K562 (cell line): ENCODE results near the gene DPRX. TPM values are rescaled to one million over a fixed set of nuclear protein-coding genes. Genes with fewer than 3 reads are reported as not detected.

Experiments
- ATAC-seq: fragments of 200-7000 bp; cut with Tn5 transposase; 3 replicates; pipeline ENCODE4 v1.9.1; 2020; ENCODE audit warnings: moderate library complexity
- BruUV-seq: library from RNA; stranded (reverse); fragments of 400-500 nt; replicated peaks from 2 replicates; lab custom pipeline; 2021; lab: Mats Ljungman, UMichigan
- CTCF ChIA-PET: fragments of 300-600 bp; formaldehyde crosslinking; extraction: SDS; loops from one replicate; lab custom pipeline; 2021; ENCODE audit warnings: low intra/inter-chr PET ratio; lab: Yijun Ruan, JAX
- POLR2A ChIA-PET: fragments of 300-600, 350-650 bp; sonication (Branson Sonifier 250); formaldehyde crosslinking; extraction: SDS; loops from one replicate; lab custom pipeline; 2021; ENCODE audit warnings: antibody characterized with exemption, inconsistent platforms; lab: Yijun Ruan, JAX
- DNase-seq, 4 experiments: peaks; one replicate each; pipeline versions ENCODE4 v3.0.0 to v3.0.0-alpha.2; 2011 to 2018; ENCODE audit warnings: low spot score in 3 of 4, mixed read lengths in 3 of 4; ENCODE audit errors: extremely low read depth in 1 of 4
- FAIRE-seq: peaks from 2 replicates; lab custom pipeline; 2011; peaks lifted over from hg19 to GRCh38; lab: Jason Lieb, UNC
- H2AFZ ChIP-seq: 2 replicates; pipeline ENCODE4 v1.6.0; 2011; ENCODE audit warnings: low read depth, low read length, control low read depth, inconsistent platforms
- H3K27ac ChIP-seq: fragments of 200-600 bp; 3 replicates; pipeline ENCODE4 v1.8.0; 2011; ENCODE audit warnings: low read depth, mild to moderate bottlenecking, control low read depth, inconsistent platforms, low read length, moderate library complexity, mixed read lengths; ENCODE audit errors: extremely low read depth
- H3K27me3 ChIP-seq, 2 experiments: fragments of 300-600 bp in 1 of 2; 2 replicates in 1 of 2; 3 replicates in 1 of 2; pipeline versions ENCODE4 v1.6.0 to v1.8.0; 2011; ENCODE audit warnings: inconsistent platforms in 2 of 2, low read length in 2 of 2, mild to moderate bottlenecking in 1 of 2, mixed read lengths in 1 of 2, moderate library complexity in 1 of 2; ENCODE audit not compliant: control insufficient read depth in 2 of 2, insufficient read depth in 2 of 2
- H3K36me3 ChIP-seq: fragments of 300-600 bp; 3 replicates; pipeline ENCODE4 v1.8.0; 2011; ENCODE audit warnings: mild to moderate bottlenecking, low read length, inconsistent platforms; ENCODE audit not compliant: control insufficient read depth, insufficient read depth
- H3K4me1 ChIP-seq, 2 experiments: fragments of 200-600 bp in 1 of 2; replicated peaks in 1 of 2; 2 replicates in 1 of 2; 3 replicates in 1 of 2; pipeline versions ENCODE4 v1.5.1 to v1.8.0; 2011; ENCODE audit warnings: inconsistent platforms in 2 of 2, low read length in 2 of 2, mild to moderate bottlenecking in 1 of 2, mixed read lengths in 1 of 2, moderate library complexity in 1 of 2; ENCODE audit not compliant: control insufficient read depth in 2 of 2, insufficient read depth in 2 of 2
- H3K4me2 ChIP-seq: 2 replicates; pipeline ENCODE4 v1.6.1; 2011; ENCODE audit warnings: low read length, control low read depth, inconsistent platforms, mixed read lengths; ENCODE audit not compliant: insufficient read depth
- H3K4me3 ChIP-seq: fragments of 200-600 bp; sonication (generic), shearing (Covaris generic); 2 replicates; pipeline ENCODE4 v1.5.1; 2016; ENCODE audit warnings: control low read depth, inconsistent platforms
- H3K79me2 ChIP-seq: fragments of 200-600 bp; 3 replicates; pipeline ENCODE4 v1.8.0; 2011; ENCODE audit warnings: low read length, inconsistent platforms; ENCODE audit not compliant: control insufficient read depth, insufficient read depth
- H3K9ac ChIP-seq, 2 experiments: 2 replicates each; pipeline versions ENCODE4 v1.6.0 to v1.6.1; 2011; ENCODE audit warnings: low read depth in 2 of 2, low read length in 2 of 2, control low read depth in 1 of 2, inconsistent platforms in 1 of 2, mild to moderate bottlenecking in 1 of 2, mixed read lengths in 1 of 2; ENCODE audit not compliant: insufficient read depth in 1 of 2
- H3K9me1 ChIP-seq: one replicate; pipeline ENCODE4 v1.6.0; 2011; ENCODE audit warnings: inconsistent platforms, mild to moderate bottlenecking, low read length, moderate library complexity; ENCODE audit not compliant: control insufficient read depth, insufficient read depth
- H3K9me3 ChIP-seq: replicated peaks from 2 replicates; pipeline ENCODE4 v1.5.1; 2011; ENCODE audit warnings: low read depth, low read length, inconsistent platforms; ENCODE audit not compliant: control insufficient read depth, insufficient read depth
- H4K20me1 ChIP-seq: replicated peaks from 2 replicates; pipeline ENCODE4 v1.6.1; 2011; ENCODE audit warnings: low read length, inconsistent platforms, mixed read lengths; ENCODE audit not compliant: control insufficient read depth, insufficient read depth
- ARHGAP35 ChIP-seq: fragments of 450-650 bp; IDR thresholded peaks from 2 replicates; pipeline ENCODE4 v1.6.1; 2018; ENCODE audit not compliant: partially characterized antibody
- CBFA2T2 ChIP-seq: fragments of 450-650 bp; conservative IDR thresholded peaks from 2 replicates; pipeline ENCODE4 v1.6.1; 2017; ENCODE audit warnings: mild to moderate bottlenecking
- FOXJ3 ChIP-seq: sonication (generic); formaldehyde crosslinking; IDR thresholded peaks from 2 replicates; pipeline ENCODE4 v1.4.0; 2020; ENCODE audit warnings: mild to moderate bottlenecking, missing genetic modification reagents
- HDAC3 ChIP-seq: fragments of 450-650 bp; IDR thresholded peaks from 2 replicates; pipeline ENCODE4 v1.6.1; 2018; ENCODE audit warnings: borderline replicate concordance, mild to moderate bottlenecking, moderate library complexity; ENCODE audit not compliant: partially characterized antibody
- ILF3 ChIP-seq: fragments of 450-650 bp; IDR thresholded peaks from 2 replicates; pipeline ENCODE4 v1.6.1; 2018; ENCODE audit warnings: antibody characterized with exemption, mild to moderate bottlenecking, moderate library complexity, borderline replicate concordance
- ILK ChIP-seq: fragments of 450-650 bp; IDR thresholded peaks from 2 replicates; pipeline ENCODE4 v1.6.1; 2016; ENCODE audit warnings: missing genetic modification characterization, low read depth, mild to moderate bottlenecking, missing compliant biosample characterization, moderate library complexity, borderline replicate concordance
- KDM5B ChIP-seq: fragments of 200-600 bp; sonication (generic); IDR thresholded peaks from 2 replicates; pipeline ENCODE4 v1.6.1; 2012; ENCODE audit warnings: low read depth, mild to moderate bottlenecking, moderate library complexity, low read length, control low read depth, inconsistent platforms; ENCODE audit not compliant: insufficient replicate concordance
- NCOR1 ChIP-seq: fragments of 450-650 bp; IDR thresholded peaks from 2 replicates; pipeline ENCODE4 v1.6.1; 2016; ENCODE audit warnings: mild to moderate bottlenecking, moderate library complexity
- NUFIP1 ChIP-seq: fragments of 450-650 bp; IDR thresholded peaks from 2 replicates; pipeline ENCODE4 v1.6.1; 2018; ENCODE audit not compliant: partially characterized antibody
- RUNX1 ChIP-seq: sonication (generic); IDR thresholded peaks from 2 replicates; pipeline ENCODE4 v1.6.1; 2016; ENCODE audit warnings: antibody characterized with exemption, low read depth
- TAF7 ChIP-seq: fragments of 450-650 bp; IDR thresholded peaks from 2 replicates; pipeline ENCODE4 v1.6.1; 2016; ENCODE audit warnings: missing genetic modification characterization, missing compliant biosample characterization
- whole genome bisulfite sequencing: fragments of 100-300 bp; shearing (Covaris generic); methylation state at CpG from one replicate; pipeline ENCODE4 v1.1.6; 2016; ENCODE audit warnings: low coverage, mixed read lengths; ENCODE audit not compliant: insufficient coverage; ENCODE audit errors: missing lambda C conversion rate; 5-methylcytosine and 5-hydroxymethylcytosine counted together
- in situ Hi-C: fragments of 300-500 bp; cut with MboI; formaldehyde crosslinking; loops from 4 replicates; pipeline ENCODE4 v1.15.0; 2018; ENCODE audit warnings: inconsistent platforms, mixed read lengths
- intact Hi-C: fragments of 100-400 bp; cut with micrococcal nuclease; formaldehyde crosslinking; loops from 2 replicates; pipeline ENCODE4 v1.14.2; 2022
- polyA plus RNA-seq, 8 experiments: library from polyadenylated mRNA; depleted of rRNA in 4 of 8; stranded (reverse) in 5 of 8; unstranded in 3 of 8; fragments of >200 nt; fragmentation: Nextera tagmentation in 2 of 8; fragmentation: Illumina TruSeq in 1 of 8; extraction: Ambion mirVana in 2 of 8; extraction: Trizol in 1 of 8; gene quantifications; 2 replicates each; pipeline versions ENCODE4 v1.2.1 to v1.2.3, GENCODE V29; 2011 to 2014; ENCODE audit warnings: inconsistent platforms in 1 of 8, missing spikeins in 1 of 8
- total RNA-seq, 7 experiments: library from RNA; depleted of rRNA in 6 of 7; stranded (reverse); fragments of >200 nt in 6 of 7; fragmentation: Illumina TruSeq in 2 of 7; extraction: Trizol in 2 of 7; gene quantifications; 2 replicates each; pipeline versions ENCODE4 v1.2.1 to v1.2.3, GENCODE V29; 2011 to 2021; ENCODE audit warnings: low replicate concordance in 1 of 7
- TF ChIP-seq, protein P1 (sequence below): sonication (generic); formaldehyde crosslinking; IDR thresholded peaks from 2 replicates; pipeline ENCODE4 v1.9.0; 2022; ENCODE audit warnings: mild to moderate bottlenecking, missing genetic modification reagents
- TF ChIP-seq, protein P2 (sequence below): sonication (generic); formaldehyde crosslinking; IDR thresholded peaks from 2 replicates; pipeline ENCODE4 v1.8.0; 2022; ENCODE audit warnings: mild to moderate bottlenecking, missing genetic modification reagents
- TF ChIP-seq, protein P3 (sequence below): sonication (generic); IDR thresholded peaks from 2 replicates; pipeline ENCODE4 v1.6.1; 2016
- TF ChIP-seq, protein P4 (sequence below): fragments of 150-350 bp; conservative IDR thresholded peaks from 2 replicates; pipeline ENCODE4 v1.6.1; 2014; ENCODE audit warnings: low read length

The DPRX gene
- total and polyA plus RNA-seq, 9 of the 15 experiments (the other 6 are each of a cell fraction or from before 2014, with no cell fraction given): not detected

DNA sequence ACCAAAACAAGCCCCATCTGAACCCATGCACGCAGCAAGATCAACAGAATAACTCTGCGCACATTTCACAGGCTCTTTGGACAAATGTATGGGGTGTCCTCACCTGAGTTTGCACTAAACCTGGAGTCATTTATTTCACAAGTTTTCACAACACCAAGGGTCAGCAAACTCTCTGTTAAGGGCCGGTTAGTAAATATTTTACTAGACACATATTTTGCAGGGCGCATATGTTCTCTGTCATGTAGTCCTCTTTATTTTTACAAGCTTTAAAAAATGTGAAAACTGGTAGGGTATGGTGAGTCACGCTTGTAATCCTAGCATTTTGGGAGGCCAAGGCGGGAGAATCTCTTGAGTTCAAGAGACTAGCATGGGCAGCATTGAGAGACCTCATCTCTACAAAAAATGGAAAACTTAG, 45.5 kb upstream of the DPRX start:
- POLR2A ChIA-PET: interaction anchor here (1.0 kb wide), 1 partner anchor 18 kb away, joined by 5 read pairs; no protein-coding TSS in a partner anchor
- H3K27ac ChIP-seq: no peak overlapping the region
- intact Hi-C loops: no loop called here
- no peak overlapping the region for H3K4me3 ChIP-seq
- H3K9me1 ChIP-seq: no peaks in the 10 kb centered on the region
- no TSS peak for BruUV-seq
- WGBS: under 1% methylated on average over 6 of the region's 6 CpGs
- ATAC-seq (no peak), FAIRE-seq (no peak), DNase-seq (no peak)
- no peaks in the 10 kb centered on the region for H3K4me1 ChIP-seq
- no peaks in the 10 kb centered on the region for H3K36me3 ChIP-seq
- H3K9ac ChIP-seq: no peak overlapping the region
- peaks cover 0 to 1% of the 10 kb centered on the region in 2 experiments; a peak in 1 of 5 replicates for H3K27me3 ChIP-seq
- in situ Hi-C loops: no loop called here
- CTCF ChIA-PET: no interaction called here
- H3K79me2 ChIP-seq: no peaks in the 10 kb centered on the region
- H4K20me1 ChIP-seq: no peaks in the 10 kb centered on the region
- no peaks in the 10 kb centered on the region for H3K9me3 ChIP-seq
- H3K4me2 ChIP-seq: no peak overlapping the region
- no peak overlapping the region for H2AFZ ChIP-seq
- TF ChIP-seq NCOR1 (no peak), CBFA2T2 (no peak), ILK (tag) (no peak), HDAC3 (no peak), ARHGAP35 (no peak), TAF7 (tag) (no peak), NUFIP1 (no peak), KDM5B (no peak), FOXJ3 (CRISPR knock-in tag) (no peak), ILF3 (no peak), RUNX1 (no peak)
- TF ChIP-seq, protein P1, sequence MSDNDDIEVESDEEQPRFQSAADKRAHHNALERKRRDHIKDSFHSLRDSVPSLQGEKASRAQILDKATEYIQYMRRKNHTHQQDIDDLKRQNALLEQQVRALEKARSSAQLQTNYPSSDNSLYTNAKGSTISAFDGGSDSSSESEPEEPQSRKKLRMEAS: no peak
- TF ChIP-seq, protein P2, sequence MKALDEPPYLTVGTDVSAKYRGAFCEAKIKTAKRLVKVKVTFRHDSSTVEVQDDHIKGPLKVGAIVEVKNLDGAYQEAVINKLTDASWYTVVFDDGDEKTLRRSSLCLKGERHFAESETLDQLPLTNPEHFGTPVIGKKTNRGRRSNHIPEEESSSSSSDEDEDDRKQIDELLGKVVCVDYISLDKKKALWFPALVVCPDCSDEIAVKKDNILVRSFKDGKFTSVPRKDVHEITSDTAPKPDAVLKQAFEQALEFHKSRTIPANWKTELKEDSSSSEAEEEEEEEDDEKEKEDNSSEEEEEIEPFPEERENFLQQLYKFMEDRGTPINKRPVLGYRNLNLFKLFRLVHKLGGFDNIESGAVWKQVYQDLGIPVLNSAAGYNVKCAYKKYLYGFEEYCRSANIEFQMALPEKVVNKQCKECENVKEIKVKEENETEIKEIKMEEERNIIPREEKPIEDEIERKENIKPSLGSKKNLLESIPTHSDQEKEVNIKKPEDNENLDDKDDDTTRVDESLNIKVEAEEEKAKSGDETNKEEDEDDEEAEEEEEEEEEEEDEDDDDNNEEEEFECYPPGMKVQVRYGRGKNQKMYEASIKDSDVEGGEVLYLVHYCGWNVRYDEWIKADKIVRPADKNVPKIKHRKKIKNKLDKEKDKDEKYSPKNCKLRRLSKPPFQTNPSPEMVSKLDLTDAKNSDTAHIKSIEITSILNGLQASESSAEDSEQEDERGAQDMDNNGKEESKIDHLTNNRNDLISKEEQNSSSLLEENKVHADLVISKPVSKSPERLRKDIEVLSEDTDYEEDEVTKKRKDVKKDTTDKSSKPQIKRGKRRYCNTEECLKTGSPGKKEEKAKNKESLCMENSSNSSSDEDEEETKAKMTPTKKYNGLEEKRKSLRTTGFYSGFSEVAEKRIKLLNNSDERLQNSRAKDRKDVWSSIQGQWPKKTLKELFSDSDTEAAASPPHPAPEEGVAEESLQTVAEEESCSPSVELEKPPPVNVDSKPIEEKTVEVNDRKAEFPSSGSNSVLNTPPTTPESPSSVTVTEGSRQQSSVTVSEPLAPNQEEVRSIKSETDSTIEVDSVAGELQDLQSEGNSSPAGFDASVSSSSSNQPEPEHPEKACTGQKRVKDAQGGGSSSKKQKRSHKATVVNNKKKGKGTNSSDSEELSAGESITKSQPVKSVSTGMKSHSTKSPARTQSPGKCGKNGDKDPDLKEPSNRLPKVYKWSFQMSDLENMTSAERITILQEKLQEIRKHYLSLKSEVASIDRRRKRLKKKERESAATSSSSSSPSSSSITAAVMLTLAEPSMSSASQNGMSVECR (CRISPR knock-in tag): no peak
- TF ChIP-seq, protein P3, sequence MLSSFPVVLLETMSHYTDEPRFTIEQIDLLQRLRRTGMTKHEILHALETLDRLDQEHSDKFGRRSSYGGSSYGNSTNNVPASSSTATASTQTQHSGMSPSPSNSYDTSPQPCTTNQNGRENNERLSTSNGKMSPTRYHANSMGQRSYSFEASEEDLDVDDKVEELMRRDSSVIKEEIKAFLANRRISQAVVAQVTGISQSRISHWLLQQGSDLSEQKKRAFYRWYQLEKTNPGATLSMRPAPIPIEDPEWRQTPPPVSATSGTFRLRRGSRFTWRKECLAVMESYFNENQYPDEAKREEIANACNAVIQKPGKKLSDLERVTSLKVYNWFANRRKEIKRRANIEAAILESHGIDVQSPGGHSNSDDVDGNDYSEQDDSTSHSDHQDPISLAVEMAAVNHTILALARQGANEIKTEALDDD: no peak
- TF ChIP-seq, protein P4, sequence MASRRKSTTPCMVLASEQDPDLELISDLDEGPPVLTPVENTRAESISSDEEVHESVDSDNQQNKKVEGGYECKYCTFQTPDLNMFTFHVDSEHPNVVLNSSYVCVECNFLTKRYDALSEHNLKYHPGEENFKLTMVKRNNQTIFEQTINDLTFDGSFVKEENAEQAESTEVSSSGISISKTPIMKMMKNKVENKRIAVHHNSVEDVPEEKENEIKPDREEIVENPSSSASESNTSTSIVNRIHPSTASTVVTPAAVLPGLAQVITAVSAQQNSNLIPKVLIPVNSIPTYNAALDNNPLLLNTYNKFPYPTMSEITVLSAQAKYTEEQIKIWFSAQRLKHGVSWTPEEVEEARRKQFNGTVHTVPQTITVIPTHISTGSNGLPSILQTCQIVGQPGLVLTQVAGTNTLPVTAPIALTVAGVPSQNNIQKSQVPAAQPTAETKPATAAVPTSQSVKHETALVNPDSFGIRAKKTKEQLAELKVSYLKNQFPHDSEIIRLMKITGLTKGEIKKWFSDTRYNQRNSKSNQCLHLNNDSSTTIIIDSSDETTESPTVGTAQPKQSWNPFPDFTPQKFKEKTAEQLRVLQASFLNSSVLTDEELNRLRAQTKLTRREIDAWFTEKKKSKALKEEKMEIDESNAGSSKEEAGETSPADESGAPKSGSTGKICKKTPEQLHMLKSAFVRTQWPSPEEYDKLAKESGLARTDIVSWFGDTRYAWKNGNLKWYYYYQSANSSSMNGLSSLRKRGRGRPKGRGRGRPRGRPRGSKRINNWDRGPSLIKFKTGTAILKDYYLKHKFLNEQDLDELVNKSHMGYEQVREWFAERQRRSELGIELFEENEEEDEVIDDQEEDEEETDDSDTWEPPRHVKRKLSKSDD: no peak
